Upper lobe of left lung (tissue), 4 donors: ENCODE measurements around the gene SRC.

Experiments
- CTCF ChIP-seq, 6 experiments: fragments of 450-650 bp in 4 of 6; fragments of 200-600 bp in 2 of 6; sonication (generic) in 2 of 6; IDR thresholded peaks; one replicate each; pipeline ENCODE4 v1.5.1; 2016 to 2019; ENCODE audit warnings: antibody characterized with exemption in 6 of 6
- EP300 ChIP-seq, 4 donors: sonication (generic); formaldehyde crosslinking; IDR thresholded peaks; one replicate each; pipeline ENCODE4 v1.5.1; 2017; ENCODE audit warnings: antibody characterized with exemption in 4 of 4, control low read depth in 2 of 4
- POLR2A ChIP-seq, 4 donors: fragments of 450-650 bp; IDR thresholded peaks; one replicate each; pipeline ENCODE4 v1.5.1; 2016 to 2017; ENCODE audit warnings: antibody characterized with exemption in 4 of 4, mild to moderate bottlenecking in 2 of 4
- POLR2AphosphoS5 ChIP-seq, 2 donors: sonication (generic); formaldehyde crosslinking; IDR thresholded peaks; one replicate each; pipeline ENCODE4 v1.5.1; 2017; ENCODE audit warnings: antibody characterized with exemption in 2 of 2

GRCh38 chr20:37385176-37385575 is 39.2 kb downstream of the SRC start:
- TF ChIP-seq CTCF (IDR thresholded peaks at IDR 0.05) (no peak), POLR2AphosphoS5 (IDR thresholded peaks at IDR 0.05) (no peak), POLR2A (IDR thresholded peaks at IDR 0.05) (no peak), EP300 (IDR thresholded peaks at IDR 0.05) (no peak)
